ENCODE measurements around the gene CLSTN2.

DNA sequence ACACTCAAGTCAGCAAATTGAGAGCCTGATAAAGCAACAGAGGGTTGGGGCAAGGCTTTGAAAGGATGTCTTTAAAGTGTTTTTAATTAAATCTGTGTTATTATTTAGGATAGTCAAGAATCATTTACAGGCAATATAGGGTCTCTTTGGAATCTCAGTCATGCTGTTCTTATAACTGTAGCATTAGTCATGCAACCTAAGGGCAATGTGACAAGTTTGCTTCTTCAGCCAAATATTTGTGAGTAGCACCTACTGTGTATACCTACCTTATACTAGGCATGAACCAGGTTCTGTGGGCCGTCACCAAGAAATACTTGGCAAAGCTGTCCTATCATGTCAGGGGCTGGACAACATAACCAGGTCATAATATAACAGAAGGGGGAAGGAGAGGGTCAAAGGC lies 558.3 kb downstream of the CLSTN2 start:
- TF ChIP-seq, protein P1, sequence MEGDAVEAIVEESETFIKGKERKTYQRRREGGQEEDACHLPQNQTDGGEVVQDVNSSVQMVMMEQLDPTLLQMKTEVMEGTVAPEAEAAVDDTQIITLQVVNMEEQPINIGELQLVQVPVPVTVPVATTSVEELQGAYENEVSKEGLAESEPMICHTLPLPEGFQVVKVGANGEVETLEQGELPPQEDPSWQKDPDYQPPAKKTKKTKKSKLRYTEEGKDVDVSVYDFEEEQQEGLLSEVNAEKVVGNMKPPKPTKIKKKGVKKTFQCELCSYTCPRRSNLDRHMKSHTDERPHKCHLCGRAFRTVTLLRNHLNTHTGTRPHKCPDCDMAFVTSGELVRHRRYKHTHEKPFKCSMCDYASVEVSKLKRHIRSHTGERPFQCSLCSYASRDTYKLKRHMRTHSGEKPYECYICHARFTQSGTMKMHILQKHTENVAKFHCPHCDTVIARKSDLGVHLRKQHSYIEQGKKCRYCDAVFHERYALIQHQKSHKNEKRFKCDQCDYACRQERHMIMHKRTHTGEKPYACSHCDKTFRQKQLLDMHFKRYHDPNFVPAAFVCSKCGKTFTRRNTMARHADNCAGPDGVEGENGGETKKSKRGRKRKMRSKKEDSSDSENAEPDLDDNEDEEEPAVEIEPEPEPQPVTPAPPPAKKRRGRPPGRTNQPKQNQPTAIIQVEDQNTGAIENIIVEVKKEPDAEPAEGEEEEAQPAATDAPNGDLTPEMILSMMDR (IDR thresholded peaks at IDR 0.05; ENCODE audit: low read depth, low read length, missing input control) = no peak
- no peak for TF ChIP-seq RXRA (IDR thresholded peaks at IDR 0.05)
- TF ChIP-seq RAD21 (IDR thresholded peaks at IDR 0.05) = no peak
- TF ChIP-seq EGR1 (IDR thresholded peaks at IDR 0.05; ENCODE audit: low read depth in 2 of 2) = no peak
- no peak for TF ChIP-seq JUND (IDR thresholded peaks at IDR 0.05)
- TF ChIP-seq, protein P2, sequence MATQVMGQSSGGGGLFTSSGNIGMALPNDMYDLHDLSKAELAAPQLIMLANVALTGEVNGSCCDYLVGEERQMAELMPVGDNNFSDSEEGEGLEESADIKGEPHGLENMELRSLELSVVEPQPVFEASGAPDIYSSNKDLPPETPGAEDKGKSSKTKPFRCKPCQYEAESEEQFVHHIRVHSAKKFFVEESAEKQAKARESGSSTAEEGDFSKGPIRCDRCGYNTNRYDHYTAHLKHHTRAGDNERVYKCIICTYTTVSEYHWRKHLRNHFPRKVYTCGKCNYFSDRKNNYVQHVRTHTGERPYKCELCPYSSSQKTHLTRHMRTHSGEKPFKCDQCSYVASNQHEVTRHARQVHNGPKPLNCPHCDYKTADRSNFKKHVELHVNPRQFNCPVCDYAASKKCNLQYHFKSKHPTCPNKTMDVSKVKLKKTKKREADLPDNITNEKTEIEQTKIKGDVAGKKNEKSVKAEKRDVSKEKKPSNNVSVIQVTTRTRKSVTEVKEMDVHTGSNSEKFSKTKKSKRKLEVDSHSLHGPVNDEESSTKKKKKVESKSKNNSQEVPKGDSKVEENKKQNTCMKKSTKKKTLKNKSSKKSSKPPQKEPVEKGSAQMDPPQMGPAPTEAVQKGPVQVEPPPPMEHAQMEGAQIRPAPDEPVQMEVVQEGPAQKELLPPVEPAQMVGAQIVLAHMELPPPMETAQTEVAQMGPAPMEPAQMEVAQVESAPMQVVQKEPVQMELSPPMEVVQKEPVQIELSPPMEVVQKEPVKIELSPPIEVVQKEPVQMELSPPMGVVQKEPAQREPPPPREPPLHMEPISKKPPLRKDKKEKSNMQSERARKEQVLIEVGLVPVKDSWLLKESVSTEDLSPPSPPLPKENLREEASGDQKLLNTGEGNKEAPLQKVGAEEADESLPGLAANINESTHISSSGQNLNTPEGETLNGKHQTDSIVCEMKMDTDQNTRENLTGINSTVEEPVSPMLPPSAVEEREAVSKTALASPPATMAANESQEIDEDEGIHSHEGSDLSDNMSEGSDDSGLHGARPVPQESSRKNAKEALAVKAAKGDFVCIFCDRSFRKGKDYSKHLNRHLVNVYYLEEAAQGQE (IDR thresholded peaks at IDR 0.05) = no peak
